Cardiac muscle cell (in vitro differentiated cells and primary cell): ENCODE data around the gene CCNI. TPM values are rescaled to one million over a fixed set of nuclear protein-coding genes. Genes with fewer than 3 reads are reported as not detected.

Experiments used
- DNase-seq, 2 donors: peaks; one replicate each; pipeline versions ENCODE4 v3.0.0 to v3.0.0-alpha.2; 2010 to 2017; ENCODE audit warnings: low read depth in 1 of 2, low spot score in 1 of 2
- H3K27ac ChIP-seq: fragments of 200-600 bp; sonication (generic); 2 replicates; pipeline ENCODE4 v1.5.1; 2016
- H3K27me3 ChIP-seq: fragments of 200-600 bp; sonication (generic); 2 replicates; pipeline ENCODE4 v1.6.0; 2016; ENCODE audit warnings: control low read depth
- H3K36me3 ChIP-seq: fragments of 200-600 bp; sonication (generic); 2 replicates; pipeline ENCODE4 v1.5.1; 2016; ENCODE audit warnings: control low read depth
- H3K4me1 ChIP-seq: fragments of 200-600 bp; sonication (generic); 2 replicates; pipeline ENCODE4 v1.8.1; 2017; ENCODE audit warnings: low read depth, mild to moderate bottlenecking, mixed run types
- H3K4me3 ChIP-seq: fragments of 200-600 bp; sonication (generic); 2 replicates; pipeline ENCODE4 v1.5.1; 2016; ENCODE audit warnings: mild to moderate bottlenecking
- H3K9me3 ChIP-seq: fragments of 200-600 bp; sonication (generic); 2 replicates; pipeline ENCODE4 v1.5.1; 2017; ENCODE audit warnings: low read depth, mild to moderate bottlenecking, control low read depth
- polyA plus RNA-seq: library from polyadenylated mRNA; unstranded; fragments of >200 nt; fragmentation: Nextera tagmentation; extraction: Ambion mirVana; gene quantifications from 2 replicates; pipeline ENCODE4 v1.2.1, GENCODE V29; 2016
- total RNA-seq: library from RNA; depleted of rRNA; stranded (reverse); fragments of >200 nt; gene quantifications from 2 replicates; pipeline ENCODE4 v1.2.3, GENCODE V29; 2016
- TF ChIP-seq, protein P1 (sequence below): IDR thresholded peaks from 2 replicates; pipeline ENCODE4 v1.5.1; 2012; ENCODE audit warnings: low read depth, mild to moderate bottlenecking, low read length

Gene CCNI
- total and polyA plus RNA-seq, 2 experiments from 2014 or later = 129 to 140 TPM

DNA sequence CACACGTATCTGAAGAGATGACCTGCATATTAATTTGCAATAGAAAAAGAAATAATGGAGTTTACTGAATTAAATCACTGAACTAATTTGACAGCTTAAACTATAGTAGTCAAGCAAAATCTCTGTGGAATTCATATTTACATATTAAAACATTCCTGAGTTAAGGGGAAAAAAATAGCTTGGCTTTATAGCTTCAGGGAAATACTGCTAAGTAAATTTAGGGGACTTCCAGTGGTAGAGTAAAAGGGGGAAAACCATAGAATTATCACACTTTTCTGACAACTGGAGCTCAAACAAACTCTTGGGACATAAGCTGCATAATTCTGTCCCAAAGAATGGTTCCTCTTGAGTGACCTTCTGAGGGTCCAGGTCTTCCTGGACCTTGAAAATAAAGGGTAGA, 28.6 kb upstream of the CCNI start:
- no peaks in the 10 kb centered on the region for H3K27me3 ChIP-seq
- H3K27ac ChIP-seq = no peak overlapping the region
- no peak overlapping the region for H3K4me3 ChIP-seq
- no peaks in the 10 kb centered on the region for H3K36me3 ChIP-seq
- TF ChIP-seq, protein P1, sequence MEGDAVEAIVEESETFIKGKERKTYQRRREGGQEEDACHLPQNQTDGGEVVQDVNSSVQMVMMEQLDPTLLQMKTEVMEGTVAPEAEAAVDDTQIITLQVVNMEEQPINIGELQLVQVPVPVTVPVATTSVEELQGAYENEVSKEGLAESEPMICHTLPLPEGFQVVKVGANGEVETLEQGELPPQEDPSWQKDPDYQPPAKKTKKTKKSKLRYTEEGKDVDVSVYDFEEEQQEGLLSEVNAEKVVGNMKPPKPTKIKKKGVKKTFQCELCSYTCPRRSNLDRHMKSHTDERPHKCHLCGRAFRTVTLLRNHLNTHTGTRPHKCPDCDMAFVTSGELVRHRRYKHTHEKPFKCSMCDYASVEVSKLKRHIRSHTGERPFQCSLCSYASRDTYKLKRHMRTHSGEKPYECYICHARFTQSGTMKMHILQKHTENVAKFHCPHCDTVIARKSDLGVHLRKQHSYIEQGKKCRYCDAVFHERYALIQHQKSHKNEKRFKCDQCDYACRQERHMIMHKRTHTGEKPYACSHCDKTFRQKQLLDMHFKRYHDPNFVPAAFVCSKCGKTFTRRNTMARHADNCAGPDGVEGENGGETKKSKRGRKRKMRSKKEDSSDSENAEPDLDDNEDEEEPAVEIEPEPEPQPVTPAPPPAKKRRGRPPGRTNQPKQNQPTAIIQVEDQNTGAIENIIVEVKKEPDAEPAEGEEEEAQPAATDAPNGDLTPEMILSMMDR = no peak
- DNase-seq = no peak
- H3K4me1 ChIP-seq = peaks cover 7% of the 10 kb centered on the region
- H3K9me3 ChIP-seq = no peaks in the 10 kb centered on the region

DNA sequence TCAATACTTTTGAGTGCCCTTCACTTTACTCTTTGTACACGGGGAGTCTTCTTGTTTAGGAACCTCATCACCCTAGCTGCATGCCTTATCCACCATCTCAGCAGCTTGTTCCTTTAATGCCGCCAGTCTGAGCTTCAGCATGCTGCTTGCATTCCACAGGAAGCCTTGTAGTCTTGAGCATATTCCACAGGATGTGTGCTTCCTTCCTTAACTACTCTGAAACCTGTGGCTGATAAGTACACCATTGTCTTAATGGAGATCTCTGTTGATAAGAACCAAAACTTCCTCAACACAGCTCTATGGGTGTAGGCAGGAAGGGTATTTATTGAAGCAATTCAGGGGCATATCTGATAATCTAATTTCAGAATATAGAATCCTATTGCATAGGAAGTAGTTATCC, 24.4 kb upstream of the CCNI start:
- H3K4me1 ChIP-seq = peaks cover 14% of the 10 kb centered on the region
- no peaks in the 10 kb centered on the region for H3K36me3 ChIP-seq
- H3K4me3 ChIP-seq = no peak overlapping the region
- DNase-seq = peak in 1 of 2 donors; percentile 29
- no peak overlapping the region for H3K27ac ChIP-seq
- TF ChIP-seq, protein P1 = no peak
- no peaks in the 10 kb centered on the region for H3K9me3 ChIP-seq
- no peaks in the 10 kb centered on the region for H3K27me3 ChIP-seq

DNA sequence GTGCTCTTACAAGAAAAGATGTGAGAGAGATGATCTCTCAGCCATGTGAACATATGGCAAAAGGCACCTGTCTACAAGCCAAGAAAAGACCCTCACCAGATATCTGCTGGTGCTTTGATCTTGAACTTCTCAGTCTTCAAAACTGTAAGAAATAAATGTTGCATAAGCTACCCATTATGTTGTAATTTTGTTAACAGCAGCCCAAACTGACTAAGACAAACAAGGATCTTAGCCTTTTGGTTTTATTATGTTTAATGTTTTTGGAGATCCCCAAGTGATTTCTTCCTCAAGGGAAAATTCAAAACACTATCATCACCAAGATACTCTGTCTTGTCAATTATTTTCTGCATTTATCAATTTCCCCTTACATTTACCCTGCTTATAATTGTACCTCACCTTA, 21.8 kb upstream of the CCNI start:
- Histone ChIP-seq H3K36me3 (no peaks in the 10 kb centered on the region), H3K4me1 (peaks cover 9% of the 10 kb centered on the region), H3K4me3 (no peak overlapping the region), H3K27ac (no peak overlapping the region), H3K9me3 (no peaks in the 10 kb centered on the region), H3K27me3 (no peaks in the 10 kb centered on the region)
- DNase-seq = no peak
- TF ChIP-seq, protein P1 = no peak

DNA sequence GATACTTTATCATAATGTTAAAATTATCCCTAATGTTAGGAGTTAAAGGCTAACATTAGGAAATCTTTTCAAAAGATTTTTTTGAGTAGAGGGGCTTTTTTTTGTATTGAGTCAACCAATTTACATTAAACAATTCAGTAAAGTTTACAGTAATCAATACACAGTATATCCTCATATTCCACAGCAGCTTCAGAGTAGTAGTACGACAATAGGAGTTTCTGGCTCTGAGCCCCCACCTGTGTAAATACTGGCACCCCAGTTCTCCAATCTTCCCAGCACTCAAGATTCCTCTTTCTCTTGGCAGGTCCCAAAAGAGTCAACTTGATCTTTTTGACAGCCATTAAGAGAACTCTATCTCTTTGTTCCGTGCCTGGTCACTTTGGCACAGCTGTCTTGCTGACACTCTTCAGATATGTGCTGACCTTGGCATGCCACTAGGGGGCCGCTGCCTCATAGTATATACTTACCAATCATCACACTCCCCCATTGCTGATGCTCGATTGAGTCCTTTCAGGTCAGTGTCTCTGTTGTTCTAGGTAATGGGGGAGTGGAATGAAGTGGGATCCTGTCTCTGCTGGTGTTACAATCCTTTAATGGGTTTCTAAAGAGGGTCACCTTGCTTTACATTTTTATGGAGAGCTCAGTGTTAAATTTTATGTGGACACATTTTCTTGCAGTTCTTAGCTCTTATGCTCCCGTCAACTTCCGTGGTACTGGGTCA, 19.5 kb upstream of the CCNI start:
- DNase-seq = peak; percentile 74 to 81
- H3K27me3 ChIP-seq = no peaks in the 10 kb centered on the region

DNA sequence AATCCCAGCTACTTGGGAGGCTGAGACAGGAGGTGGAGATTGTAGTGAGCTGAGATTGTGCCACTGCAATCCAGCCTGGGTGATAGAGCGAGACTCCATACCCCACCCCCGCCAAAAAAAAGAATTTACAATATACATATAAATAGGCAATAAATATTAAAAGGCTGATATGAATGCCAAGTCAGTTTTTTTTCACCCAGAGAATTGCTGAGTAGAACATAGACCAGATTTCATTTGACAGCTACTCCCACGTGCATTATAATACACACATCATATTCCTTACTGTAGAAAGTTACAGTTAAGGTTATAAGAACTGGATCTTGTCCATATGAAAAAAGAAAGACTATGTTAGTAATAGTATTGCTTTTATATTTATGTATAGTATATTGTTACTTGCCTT, 18.7 kb upstream of the CCNI start:
- Histone ChIP-seq H3K27me3 (no peaks in the 10 kb centered on the region), H3K27ac (no peak overlapping the region), H3K4me1 (peaks cover 9% of the 10 kb centered on the region), H3K4me3 (no peak overlapping the region), H3K36me3 (no peaks in the 10 kb centered on the region), H3K9me3 (no peaks in the 10 kb centered on the region)
- TF ChIP-seq, protein P1 = no peak
- no peak for DNase-seq

More for the DNA sequence above, 19.5 kb upstream of the CCNI start:
- H3K4me3 ChIP-seq = no peak overlapping the region
- no peaks in the 10 kb centered on the region for H3K36me3 ChIP-seq
- no peak overlapping the region for H3K27ac ChIP-seq
- no peaks in the 10 kb centered on the region for H3K9me3 ChIP-seq
- H3K4me1 ChIP-seq = peaks cover 9% of the 10 kb centered on the region
- TF ChIP-seq, protein P1 = peak; percentile 93
